ENCODE data around the gene UGT1A10.

DNA sequence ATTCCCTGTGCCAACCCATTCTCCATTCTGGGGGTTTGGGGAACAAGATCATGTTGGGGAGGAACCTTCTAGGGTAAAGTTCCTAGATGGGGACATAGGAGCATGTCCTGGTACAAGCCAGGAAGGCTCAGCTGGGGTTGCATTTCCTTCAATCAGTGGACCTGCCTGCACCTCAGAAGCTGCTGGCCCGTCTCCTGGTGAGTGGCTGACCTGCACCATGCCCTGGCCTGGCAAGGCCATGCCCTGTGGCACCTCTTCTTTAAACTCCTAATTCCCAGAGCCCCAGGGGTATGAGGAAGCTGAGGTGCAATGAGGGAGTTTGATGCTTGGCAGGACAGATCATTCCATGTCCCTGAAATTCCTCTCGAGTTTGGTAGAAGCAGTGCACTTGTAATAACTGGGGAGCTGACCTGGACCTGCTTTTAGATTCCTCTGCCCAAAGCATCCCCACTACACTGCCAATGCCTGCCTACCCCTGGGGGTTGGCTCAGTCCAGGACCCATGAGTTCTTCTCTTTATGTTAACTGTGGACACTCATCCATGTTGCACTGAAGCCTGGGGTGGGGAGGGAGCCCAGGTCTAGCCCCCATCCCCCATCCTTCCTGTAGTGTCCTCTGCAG lies 167.2 kb downstream of the UGT1A10 start:
- TF ChIP-seq, protein P1, sequence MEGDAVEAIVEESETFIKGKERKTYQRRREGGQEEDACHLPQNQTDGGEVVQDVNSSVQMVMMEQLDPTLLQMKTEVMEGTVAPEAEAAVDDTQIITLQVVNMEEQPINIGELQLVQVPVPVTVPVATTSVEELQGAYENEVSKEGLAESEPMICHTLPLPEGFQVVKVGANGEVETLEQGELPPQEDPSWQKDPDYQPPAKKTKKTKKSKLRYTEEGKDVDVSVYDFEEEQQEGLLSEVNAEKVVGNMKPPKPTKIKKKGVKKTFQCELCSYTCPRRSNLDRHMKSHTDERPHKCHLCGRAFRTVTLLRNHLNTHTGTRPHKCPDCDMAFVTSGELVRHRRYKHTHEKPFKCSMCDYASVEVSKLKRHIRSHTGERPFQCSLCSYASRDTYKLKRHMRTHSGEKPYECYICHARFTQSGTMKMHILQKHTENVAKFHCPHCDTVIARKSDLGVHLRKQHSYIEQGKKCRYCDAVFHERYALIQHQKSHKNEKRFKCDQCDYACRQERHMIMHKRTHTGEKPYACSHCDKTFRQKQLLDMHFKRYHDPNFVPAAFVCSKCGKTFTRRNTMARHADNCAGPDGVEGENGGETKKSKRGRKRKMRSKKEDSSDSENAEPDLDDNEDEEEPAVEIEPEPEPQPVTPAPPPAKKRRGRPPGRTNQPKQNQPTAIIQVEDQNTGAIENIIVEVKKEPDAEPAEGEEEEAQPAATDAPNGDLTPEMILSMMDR (IDR thresholded peaks at IDR 0.05): no peak
- no peak for TF ChIP-seq ZFX (IDR thresholded peaks at IDR 0.05; ENCODE audit: borderline replicate concordance)
